GM21390 (cell line): ENCODE measurements around the gene SH2D7.
"Not testable (repeated sequence)": the region's sequence is repeated elsewhere in the genome, so short reads cannot be mapped to it uniquely, and the experiment has no call there.

Experiments used
- ATAC-seq: cut with Tn5 transposase; IDR thresholded peaks from one replicate; pipeline ENCODE4 v1.9.1; 2021; ENCODE audit not compliant: unreplicated experiment

The SH2D7 gene

DNA sequence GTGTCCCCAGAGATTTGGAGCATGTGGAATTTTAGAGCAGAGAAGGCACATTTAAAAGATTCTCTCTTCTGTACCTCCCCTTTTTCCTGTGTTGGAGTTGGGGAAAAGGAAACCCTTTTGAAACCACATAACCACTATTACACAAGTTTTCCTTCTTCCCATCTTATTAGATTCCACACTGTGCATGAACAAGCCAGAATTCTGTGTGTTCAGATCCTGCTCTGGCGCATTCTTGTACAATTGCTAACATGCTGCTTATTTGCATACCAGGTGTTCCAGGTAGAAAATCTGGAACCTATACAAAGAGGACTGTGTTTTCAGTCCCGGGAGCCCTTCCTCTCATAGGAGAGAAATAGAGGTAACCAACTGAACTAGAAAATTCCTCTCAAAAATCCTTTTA lies 41.4 kb downstream of the SH2D7 start:
- no peak for ATAC-seq

DNA sequence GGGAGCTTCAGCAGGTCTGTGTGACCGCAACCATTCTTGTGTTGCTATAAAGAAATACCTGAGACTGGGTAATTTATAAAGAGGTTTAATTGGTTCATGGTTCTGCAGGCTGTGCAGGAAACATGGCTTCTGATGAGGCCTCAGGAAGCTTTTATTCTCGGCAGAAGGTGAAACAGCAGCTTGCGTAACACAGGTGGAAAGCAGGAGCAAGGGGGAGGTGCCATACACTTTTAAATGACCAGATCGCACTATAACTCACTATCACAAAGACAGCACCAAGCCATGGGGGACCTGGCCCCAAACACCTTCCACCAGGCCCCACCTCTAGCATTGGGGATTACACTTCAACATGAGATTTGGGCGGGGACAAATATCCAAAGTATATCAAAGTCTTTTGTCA lies 47.2 kb downstream of the SH2D7 start:
- no peak for ATAC-seq

DNA sequence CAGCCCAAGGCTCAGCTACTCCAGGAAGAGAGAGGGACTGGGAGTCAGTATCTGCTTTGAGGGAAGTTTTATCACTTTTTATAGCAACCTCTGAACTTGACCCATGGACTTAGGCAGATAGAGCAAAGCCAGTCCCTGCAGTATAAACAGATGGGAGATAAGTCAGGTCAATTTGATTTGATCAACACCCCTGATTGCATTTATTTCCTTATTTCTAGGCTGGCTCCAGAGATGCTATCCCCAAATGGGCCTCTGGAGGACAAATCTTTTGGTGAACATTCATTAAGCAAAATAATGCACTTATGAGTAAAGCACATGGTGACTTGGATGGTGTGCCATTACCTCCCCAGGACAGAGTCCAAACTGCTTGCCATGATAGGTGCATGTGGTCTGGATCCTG lies 47.9 kb downstream of the SH2D7 start:
- ATAC-seq: no peak

GRCh38 chr15:78142332-78142731 lies 50.0 kb downstream of the SH2D7 start:
- ATAC-seq: no peak

DNA sequence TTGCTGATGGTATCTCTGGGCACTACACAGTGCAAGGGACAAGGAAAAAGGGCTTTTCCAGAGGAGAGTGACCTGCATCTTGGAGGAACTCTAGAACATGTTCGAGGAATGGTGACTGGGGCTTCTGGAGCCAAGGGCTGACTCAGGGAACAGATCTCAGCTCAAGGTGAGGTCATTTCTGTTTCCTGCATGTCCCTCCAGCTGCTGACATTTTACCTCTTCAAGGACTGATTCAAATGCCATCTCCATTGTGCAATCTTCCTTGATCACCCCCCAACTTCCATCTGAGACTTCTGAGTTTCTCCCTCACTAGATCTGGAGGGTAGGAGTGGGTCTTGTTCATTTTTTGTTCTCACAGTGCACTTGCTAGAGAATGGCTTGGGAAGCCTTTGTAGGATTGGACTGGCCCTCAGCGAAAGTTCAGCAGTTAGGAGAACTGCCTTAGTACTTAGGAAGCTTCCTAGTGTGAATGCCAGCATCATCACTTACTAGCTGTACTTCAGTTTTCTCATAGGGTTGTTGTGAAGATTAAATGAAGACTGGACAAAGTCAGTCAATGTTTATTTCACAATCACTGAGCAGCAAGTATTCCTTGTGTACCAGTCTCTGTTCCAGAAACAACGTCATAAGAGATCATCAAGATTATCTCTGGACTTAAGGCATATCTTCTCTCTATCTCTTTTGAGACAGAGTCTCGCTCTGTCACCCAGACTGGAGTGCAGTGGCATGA lies 54.2 kb downstream of the SH2D7 start:
- ATAC-seq: no peak

GRCh38 chr15:78147566-78147965 lies 55.2 kb downstream of the SH2D7 start:
- ATAC-seq: no peak

DNA sequence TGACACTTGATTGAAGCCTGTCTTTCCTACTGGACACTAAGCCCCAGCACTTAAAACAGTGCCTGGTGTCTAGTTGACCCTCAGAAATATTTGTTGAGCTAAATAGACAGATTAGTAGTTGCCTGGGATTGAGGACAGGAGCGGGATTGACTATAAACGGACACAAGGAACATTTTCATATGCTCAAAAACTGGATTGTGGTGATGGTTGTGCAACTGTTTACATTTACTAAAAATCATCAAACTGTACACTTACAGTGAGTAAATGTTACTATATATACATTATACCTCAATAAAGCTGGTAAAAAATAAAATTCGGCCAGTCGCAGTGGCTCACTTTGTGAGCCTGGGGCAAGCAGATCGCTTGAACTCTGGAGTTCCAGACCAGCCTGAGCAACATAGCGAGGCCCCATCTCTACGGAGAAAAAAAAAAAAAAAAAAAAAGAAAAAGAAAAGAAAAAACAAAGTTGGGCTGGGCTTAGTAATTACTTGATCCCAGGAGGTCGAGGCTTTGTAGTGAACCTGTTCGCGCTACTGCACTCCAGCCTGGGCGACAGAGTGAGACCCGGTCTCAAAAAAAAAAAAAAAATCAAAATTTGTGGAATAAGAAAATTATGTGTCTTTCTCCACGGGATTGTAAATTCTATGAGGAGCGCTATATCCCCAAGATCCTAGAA lies 56.2 kb downstream of the SH2D7 start:
- ATAC-seq: no peak

DNA sequence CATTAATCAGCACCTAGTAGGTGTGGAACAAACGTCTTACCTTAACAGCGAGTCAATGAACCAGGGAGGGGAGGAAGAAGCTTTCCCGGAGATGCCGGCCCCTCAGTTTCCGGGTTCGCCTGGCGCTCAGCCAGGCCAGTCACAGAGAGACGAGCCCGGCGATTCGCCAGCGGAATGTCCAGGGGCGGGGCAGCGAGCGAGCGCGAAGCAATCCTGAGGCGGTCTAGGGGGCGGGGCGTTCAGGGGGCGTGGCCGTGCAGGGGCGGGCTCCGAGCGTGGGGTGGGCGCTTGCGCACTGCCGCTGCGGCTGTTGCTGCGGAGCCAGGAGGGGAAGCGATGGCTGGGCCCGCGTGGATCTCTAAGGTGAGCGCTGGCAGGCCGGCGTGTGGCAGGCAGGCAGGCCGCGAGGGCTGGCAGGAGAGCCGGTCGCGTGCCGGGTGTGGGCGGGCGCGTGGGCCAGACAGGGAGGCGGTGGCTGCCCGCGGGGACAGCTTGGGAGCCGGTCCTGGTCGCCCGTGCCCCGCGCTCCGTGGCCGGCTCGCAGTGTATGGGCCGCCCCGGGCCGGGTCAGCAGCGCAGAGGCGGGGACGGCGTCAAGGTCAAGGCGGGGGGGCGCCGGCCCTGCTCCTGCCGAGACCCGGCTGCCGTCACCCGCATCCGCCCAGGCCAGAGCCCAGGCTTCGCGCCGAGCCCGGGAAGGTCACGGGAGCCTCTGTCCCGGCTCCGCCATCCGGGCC lies 56.9 kb downstream of the SH2D7 start, which contains the start of gene IDH3A:
IDH3A (plus strand) TSS at position 295 of the 737 bp plus-strand sequence; CDS start at position 337, 42 bp downstream.
- ATAC-seq: peak; percentile 71

- ATAC-seq: peak; percentile 40
These were observed 57.7 kb downstream of the SH2D7 start for GRCh38 chr15:78149805-78150751.

DNA sequence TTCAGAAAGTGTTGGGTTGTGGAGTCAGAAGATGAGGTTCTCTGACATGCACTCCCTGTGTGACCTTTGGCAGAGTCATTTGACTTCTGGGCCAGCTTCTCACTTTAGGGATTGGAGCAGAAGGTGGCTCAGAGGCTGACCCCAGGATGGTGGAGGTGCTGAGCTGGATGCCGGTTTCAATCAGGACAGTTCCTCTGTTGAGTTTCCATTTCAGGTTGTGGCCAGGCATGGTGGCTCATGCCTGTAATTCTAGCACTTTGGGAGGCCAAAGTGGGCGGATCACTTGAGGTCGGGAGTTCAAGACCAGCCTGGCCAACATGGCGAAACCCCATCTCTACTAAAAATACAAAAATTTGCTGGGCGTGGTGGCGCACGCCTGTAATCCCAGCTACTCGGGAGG lies 58.7 kb downstream of the SH2D7 start:
- ATAC-seq: not testable (repeated sequence)
